Hematopoietic multipotent progenitor cell treated with erythropoietin and hydrocortisone succinate and interleukin-3 and kit ligand, for 6 days (in vitro differentiated cells): ENCODE data around the gene UNC50.

ENCODE experiments used
- DNase-seq: peaks from one replicate; pipeline ENCODE4 v3.0.0-alpha.2; 2015

The UNC50 gene, protein sequence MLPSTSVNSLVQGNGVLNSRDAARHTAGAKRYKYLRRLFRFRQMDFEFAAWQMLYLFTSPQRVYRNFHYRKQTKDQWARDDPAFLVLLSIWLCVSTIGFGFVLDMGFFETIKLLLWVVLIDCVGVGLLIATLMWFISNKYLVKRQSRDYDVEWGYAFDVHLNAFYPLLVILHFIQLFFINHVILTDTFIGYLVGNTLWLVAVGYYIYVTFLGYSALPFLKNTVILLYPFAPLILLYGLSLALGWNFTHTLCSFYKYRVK

GRCh38 chr2:98608116-98608961, at the start of gene UNC50, which contains the start of gene COA5:
TSS of gene UNC50 (plus strand) at chr2:98608589. CDS start at chr2:98609760, 1,171 bp downstream.
TSS of gene COA5 (minus strand) at chr2:98608512. CDS start at chr2:98608405, 107 bp downstream.
- DNase-seq: peak; percentile 93

GRCh38 chr2:98558852-98559530, 49.4 kb upstream of the UNC50 start:
- no peak for DNase-seq

DNA sequence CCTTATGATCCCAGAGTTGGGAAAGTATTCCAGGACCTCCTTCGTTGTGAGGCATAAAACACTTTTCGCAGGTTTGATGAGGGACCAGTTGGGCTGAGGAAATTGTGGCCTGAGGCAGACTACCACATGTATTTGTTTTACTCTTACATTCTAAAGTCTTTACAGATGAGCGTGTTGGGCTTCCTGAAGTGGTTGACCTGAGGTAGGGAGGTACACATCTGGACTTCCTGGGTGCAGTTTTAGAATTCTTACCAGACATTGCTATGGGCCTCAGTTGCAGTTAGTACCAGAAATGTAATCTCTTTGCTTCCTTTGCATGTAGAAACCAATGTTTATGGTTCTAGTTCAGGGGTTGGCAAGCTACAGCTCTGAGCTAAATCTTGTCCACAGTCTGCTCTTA, 48.8 kb upstream of the UNC50 start:
- DNase-seq: no peak

DNA sequence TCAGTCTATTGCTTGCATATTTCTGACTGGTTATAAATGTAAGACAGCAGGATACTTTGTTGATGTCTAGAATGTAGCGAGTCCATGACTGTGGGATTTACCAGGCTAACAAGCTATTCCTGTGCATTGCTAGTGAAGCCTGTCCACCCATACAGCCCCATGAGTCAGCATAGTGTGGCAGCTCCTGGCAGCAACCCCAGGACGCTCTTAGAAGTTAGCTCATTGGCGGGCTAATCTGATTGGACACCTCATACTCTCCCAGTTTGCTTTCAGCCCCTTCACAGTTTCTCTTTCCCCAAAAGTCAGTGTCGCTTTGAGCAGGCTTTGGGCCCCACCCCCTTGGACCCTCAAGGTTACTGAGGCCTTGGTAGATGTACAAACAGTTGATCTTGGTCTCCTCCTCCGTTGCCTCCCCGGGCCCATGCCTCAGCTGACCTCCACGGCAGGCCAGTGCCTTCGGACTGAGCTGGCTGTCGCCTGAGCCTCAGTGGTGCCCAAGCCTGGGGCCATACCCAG, 48.1 kb upstream of the UNC50 start:
- DNase-seq: peak; percentile 94

DNA sequence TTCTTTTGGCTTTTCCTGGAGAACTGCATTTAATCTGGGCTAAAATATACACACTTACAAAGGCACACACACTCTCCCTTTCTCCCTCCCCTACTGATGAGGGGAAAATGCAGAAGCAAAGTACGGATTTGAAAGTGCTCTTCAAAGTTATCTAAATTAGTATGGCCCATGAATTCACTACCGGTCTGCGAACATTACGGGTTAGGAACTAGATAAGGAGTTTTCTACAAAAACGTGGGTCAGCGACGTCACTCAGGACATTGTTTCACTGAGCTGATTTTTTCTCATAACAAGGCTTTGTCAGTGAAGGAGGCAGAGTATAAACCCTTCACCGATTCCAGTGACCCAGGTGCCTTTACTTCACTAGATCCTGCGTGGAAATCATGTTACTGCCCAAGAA, 47.4 kb upstream of the UNC50 start:
- no peak for DNase-seq

- no peak for DNase-seq
Measured at GRCh38 chr2:98561902-98562695, 46.3 kb upstream of the UNC50 start.

GRCh38 chr2:98563394-98563793, 45.0 kb upstream of the UNC50 start:
- no peak for DNase-seq

DNA sequence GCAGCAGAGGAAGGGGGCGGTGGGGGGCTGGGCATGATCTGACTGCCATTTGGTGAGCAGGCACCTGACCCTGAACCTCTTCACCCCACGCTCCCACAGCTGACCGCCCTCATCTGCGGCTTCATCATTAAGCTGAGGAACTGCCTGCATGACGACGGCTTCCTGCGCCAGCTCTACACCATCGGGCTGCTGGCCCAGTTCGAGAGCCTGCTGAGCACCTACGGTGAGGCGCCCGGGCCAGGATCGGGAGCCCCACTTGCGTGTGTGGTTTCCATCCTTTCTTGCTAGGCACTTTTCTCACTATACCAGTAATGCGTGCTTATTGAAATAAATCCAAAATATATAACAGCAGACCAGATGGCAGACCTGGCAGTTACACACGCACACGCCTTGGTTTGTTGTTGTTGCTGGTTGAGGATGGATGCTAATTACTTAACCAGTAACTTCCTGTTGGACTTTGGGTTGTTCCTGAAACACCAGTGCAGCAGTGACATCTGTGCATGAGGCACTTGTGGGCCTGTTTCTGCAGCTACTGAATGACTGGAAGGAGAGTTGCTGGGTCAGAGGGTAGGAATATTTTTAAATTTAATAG, 43.8 kb upstream of the UNC50 start:
- no peak for DNase-seq

GRCh38 chr2:98565286-98565860, 43.0 kb upstream of the UNC50 start:
- no peak for DNase-seq

- DNase-seq: no peak
Measured at GRCh38 chr2:98565941-98566340, 42.4 kb upstream of the UNC50 start.

- no peak for DNase-seq
Measured at GRCh38 chr2:98568161-98568956, 40.0 kb upstream of the UNC50 start.

DNA sequence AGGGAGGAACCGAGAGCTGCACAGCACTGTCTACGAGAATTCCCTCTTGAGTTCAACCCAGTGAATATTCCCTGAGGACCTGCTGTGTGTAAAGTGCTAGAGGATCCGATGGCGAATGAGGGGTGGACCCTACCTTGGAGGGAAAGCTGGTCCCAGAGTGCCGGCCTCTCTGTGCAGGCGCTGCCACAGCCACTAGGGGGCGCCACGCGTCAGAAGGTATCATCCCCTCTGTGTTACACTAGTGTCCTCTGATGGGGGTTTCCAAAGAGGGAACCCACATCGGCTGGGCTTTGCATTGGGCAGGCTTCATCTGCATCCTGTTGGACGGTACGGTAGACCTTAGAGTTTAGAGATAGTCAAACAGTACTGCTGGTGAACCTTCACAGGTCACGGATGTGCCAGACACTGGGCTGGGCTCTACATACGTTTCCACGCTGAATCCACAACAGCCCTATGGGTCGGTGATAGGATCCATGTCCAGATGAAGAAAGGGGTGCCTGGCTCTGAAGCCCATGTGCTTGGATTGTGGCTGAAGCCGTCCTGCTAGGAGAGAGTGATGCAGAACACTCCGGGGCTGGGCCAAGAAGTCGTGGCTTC, 39.1 kb upstream of the UNC50 start:
- peak; percentile 72 for DNase-seq

- DNase-seq: no peak
Measured at GRCh38 chr2:98569915-98570314, 38.5 kb upstream of the UNC50 start.

DNA sequence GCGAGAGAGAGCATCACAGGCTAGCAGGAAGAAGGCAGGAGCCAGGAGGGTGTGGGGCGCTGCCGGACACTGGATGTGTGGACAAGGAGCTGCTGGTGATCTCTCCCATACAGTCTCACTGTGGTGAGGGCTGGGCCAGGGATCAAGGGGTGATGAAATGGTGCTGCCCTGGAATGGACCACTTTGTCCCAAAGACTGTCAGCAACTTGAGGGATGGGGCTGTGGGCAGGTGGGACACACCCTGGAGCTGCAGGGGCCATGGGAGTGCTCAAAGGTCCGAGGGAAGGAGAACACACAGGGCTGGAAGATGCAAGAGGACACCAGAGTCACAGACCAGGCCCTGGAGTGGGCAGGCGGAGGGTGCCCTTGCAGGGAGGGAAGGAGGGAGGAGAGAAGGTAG, 38.0 kb upstream of the UNC50 start:
- DNase-seq: no peak

DNA sequence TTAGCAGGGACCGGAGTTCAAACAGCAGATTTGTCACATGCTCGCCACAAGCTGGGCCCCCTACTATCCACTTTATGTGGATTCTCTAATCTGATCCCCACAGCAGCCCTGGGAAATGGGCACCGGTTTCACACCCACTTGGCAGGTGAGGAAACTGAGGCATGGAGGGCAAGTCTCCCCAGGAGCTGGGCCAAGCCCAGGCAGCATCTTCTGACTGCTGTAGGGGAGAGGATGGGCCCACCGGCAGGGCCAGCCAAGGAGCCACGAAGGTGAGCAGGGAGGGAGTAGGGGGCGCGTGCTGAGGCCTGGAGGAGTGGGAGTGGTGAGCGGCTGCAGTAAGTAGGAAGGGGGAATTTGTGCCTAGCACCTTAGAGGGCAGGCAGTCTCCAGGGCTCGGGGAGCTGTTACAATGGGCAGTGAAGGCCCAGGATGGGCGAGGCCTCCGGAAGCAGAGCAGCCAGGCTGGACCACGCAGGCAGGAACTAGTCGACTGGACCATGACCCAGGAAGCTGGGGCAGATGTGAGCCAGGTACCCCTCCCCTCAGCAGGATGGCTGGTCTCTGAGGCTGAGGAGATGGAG, 37.2 kb upstream of the UNC50 start:
- no peak for DNase-seq

DNA sequence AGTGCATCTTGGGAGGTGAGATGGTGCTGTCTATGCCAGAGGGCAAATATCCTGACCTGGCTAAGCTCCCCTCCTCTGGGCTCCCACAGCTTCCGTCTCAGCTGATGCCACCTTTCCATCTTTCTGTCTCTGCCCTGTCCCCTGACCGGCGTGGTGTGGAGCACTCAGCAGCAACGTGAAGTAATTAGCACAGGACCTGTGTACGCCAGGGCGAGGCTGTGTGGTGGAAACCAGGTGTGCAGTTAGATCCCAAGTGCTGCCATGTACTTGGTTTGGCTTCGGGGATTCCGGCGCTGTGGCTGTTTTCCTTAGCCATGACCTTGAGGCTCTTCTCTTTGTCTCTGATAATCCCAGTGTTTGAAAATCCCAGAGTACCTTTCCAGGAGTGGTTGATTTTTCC, 36.6 kb upstream of the UNC50 start:
- DNase-seq: no peak

DNA sequence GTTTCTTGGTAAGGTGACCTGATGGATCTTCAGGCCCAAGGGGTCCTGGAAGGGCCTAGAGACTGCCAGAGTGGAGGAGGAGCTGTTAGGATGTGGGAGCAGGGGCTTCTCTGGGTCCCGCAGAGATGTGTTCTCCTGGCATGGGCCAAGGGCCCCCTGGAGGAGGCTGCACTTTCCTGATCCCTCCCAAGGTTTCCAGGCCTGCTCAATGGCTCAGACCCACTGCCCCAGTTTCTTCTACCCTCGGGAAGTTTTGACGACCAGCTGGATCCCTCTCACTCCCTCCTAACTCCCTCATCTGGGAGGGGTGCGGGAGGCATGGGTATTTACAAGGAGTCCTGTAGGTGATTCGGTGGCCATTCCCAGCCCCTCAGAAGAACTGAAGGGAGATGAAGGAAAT, 36.2 kb upstream of the UNC50 start:
- no peak for DNase-seq

- DNase-seq: no peak
Measured at GRCh38 chr2:98572676-98573075, 35.7 kb upstream of the UNC50 start.

DNA sequence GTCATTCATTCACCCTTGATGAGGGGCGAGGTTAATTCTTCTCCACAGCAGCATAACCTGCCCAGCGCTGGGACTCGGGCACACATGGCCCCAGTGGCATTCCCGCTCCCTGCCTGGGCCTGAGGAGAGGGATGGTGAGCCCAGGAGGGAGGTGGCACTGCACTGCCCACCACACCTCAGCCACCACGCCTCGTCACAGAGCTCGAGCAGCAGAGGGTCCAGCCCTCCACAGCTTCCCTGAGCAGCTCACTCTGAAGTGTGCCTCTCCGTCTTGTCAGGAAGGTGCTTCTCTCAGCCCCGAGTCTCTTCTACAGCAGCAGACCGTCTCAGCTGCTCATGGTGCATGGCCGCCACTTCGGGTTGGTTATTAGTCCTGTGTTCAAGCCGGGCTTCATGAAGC, 35.0 kb upstream of the UNC50 start:
- DNase-seq: no peak

- no peak for DNase-seq
Measured at GRCh38 chr2:98576666-98577312, 31.6 kb upstream of the UNC50 start.
